ENCODE data around the gene KCNAB3. TPM values are rescaled to one million over a fixed set of nuclear protein-coding genes. Genes with fewer than 3 reads are reported as not detected.
A peak's percentile ranks its signal among the peaks of the same experiment; 100 is the strongest.

The KCNAB3 gene
- total and polyA plus RNA-seq, 11 donors = 0.19 to 1.7 (median 0.38) TPM; not detected in 2

DNA sequence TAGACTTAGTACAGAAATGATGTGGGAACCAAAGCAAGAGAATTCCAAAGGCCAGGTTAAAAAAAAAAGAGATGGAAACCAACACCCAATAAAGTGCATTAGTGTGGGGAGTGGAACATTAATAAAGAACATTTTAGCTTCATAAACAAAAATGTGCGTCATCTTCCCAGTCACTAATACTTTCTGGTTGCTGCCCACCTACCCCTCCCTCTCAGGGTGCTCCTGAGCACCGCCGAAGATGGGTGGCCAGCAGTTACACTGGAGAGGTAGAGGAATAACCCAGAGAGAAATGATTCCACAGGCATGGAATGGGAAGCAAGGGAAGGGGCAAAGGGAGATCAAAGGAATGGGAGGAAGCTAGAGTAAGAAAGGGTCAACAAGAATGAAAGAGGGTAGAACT lies 47.0 kb downstream of the KCNAB3 start:
- peaks cover 0 to 40% (median 5%) of the 10 kb centered on the region in 9 donors for H3K36me3 ChIP-seq
- ATAC-seq (no peak), DNase-seq (no peak)
- no peaks in the 10 kb centered on the region for H3K27me3 ChIP-seq
- no peak for TF ChIP-seq POLR2A (IDR thresholded peaks at IDR 0.05)
- TF ChIP-seq, protein P1, sequence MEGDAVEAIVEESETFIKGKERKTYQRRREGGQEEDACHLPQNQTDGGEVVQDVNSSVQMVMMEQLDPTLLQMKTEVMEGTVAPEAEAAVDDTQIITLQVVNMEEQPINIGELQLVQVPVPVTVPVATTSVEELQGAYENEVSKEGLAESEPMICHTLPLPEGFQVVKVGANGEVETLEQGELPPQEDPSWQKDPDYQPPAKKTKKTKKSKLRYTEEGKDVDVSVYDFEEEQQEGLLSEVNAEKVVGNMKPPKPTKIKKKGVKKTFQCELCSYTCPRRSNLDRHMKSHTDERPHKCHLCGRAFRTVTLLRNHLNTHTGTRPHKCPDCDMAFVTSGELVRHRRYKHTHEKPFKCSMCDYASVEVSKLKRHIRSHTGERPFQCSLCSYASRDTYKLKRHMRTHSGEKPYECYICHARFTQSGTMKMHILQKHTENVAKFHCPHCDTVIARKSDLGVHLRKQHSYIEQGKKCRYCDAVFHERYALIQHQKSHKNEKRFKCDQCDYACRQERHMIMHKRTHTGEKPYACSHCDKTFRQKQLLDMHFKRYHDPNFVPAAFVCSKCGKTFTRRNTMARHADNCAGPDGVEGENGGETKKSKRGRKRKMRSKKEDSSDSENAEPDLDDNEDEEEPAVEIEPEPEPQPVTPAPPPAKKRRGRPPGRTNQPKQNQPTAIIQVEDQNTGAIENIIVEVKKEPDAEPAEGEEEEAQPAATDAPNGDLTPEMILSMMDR (IDR thresholded peaks at IDR 0.05) = no peak
- H3K27ac ChIP-seq = peak overlapping the region in 1 of 12 donors; percentile 82
- intact Hi-C loops (cut with DNase I) = no loop called here
- peaks cover 0 to 65% (median 20%) of the 10 kb centered on the region in 12 donors for H3K4me1 ChIP-seq
- H3K4me3 ChIP-seq = no peak overlapping the region
- 87 to 92% (median 90%) methylated on average over 3 of the region's 3 CpGs for WGBS, 4 donors
- no peaks in the 10 kb centered on the region for H3K9me3 ChIP-seq

GRCh38 chr17:7882068-7882467 lies 47.6 kb downstream of the KCNAB3 start:
- Histone ChIP-seq H3K4me1 (peaks cover 0 to 61% (median 16%) of the 10 kb centered on the region in 12 donors), H3K4me3 (no peak overlapping the region), H3K27ac (no peak overlapping the region), H3K36me3 (peaks cover 0 to 43% (median 5%) of the 10 kb centered on the region in 9 donors), H3K9me3 (no peaks in the 10 kb centered on the region), H3K27me3 (no peaks in the 10 kb centered on the region)
- WGBS, 4 donors = 69 to 81% (median 79%) methylated on average over 7 of the region's 7 CpGs
- DNase-seq = no peak
- ATAC-seq = no peak
- no peak for TF ChIP-seq POLR2A (IDR thresholded peaks at IDR 0.05)
- TF ChIP-seq, protein P1 (IDR thresholded peaks at IDR 0.05) = no peak
- intact Hi-C loops (cut with DNase I) = no loop called here

GRCh38 chr17:7881276-7882054 lies 48.2 kb downstream of the KCNAB3 start:
- intact Hi-C loops (cut with DNase I) = no loop called here
- Histone ChIP-seq H3K4me1 (peaks cover 0 to 56% (median 10%) of the 10 kb centered on the region in 12 donors), H3K27ac (peak overlapping the region in 2 of 12 donors; percentile 14 to 20), H3K4me3 (no peak overlapping the region), H3K27me3 (no peaks in the 10 kb centered on the region), H3K9me3 (no peaks in the 10 kb centered on the region), H3K36me3 (peaks cover 0 to 46% (median 5%) of the 10 kb centered on the region in 9 donors)
- no peak for ATAC-seq
- peak in 1 of 5 donors; percentile 23 for DNase-seq
- 46 to 52% (median 51%) methylated on average over 7 of the region's 7 CpGs for WGBS, 4 donors
- no peak for TF ChIP-seq POLR2A (IDR thresholded peaks at IDR 0.05)
- TF ChIP-seq, protein P1 (IDR thresholded peaks at IDR 0.05) = no peak

DNA sequence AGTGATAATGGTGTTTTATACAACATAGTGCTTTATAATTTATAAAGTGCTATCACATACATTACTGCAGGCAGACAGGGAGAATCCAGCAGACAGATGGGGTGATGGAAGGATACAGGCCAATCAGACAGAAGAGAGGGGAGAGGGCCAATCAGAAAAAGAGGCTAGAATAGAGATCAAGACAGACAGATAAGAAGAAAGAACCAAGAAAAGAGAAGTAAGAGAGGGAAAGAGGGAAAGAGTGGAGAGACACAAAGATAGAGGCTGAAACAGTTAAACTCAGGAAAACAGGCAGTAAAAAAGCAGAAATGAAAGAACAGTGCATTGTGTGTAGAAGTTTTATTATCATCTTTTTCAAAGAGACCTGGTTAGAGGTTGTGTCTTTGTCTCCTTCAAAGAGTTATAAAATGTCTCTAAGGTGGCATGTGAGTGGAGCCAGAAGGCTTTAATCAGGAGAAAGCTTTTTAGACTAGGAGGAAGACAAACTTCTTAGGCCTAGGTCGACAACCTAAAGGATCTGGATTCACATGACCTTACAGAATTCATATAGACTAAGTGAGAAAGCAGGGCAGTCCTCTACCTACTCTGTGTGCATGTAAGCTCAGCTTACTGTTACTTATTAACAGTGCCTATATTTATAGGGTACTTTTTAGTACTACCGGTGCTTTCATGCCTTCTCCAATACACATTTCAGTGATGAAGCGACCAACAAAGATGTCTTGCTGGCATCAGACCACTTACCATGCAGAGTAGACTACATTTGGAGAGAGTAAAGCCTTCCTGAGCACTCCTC lies 49.4 kb downstream of the KCNAB3 start:
- intact Hi-C loops (cut with DNase I) = no loop called here
- WGBS, 4 donors = 71 to 80% (median 77%) methylated on average over 3 of the region's 3 CpGs
- peaks cover 0 to 50% (median 0%) of the 10 kb centered on the region in 12 donors for H3K4me1 ChIP-seq
- ATAC-seq = no peak
- H3K27ac ChIP-seq = peak overlapping the region in 1 of 12 donors; percentile 44
- no peak for DNase-seq
- no peaks in the 10 kb centered on the region for H3K27me3 ChIP-seq
- TF ChIP-seq POLR2A (IDR thresholded peaks at IDR 0.05) = no peak
- TF ChIP-seq, protein P1 (IDR thresholded peaks at IDR 0.05) = no peak
- H3K9me3 ChIP-seq = no peaks in the 10 kb centered on the region
- H3K36me3 ChIP-seq = peaks cover 0 to 56% (median 6%) of the 10 kb centered on the region in 9 donors
- no peak overlapping the region for H3K4me3 ChIP-seq
